ENCODE data around the gene UBE2J2.

Gene UBE2J2

DNA sequence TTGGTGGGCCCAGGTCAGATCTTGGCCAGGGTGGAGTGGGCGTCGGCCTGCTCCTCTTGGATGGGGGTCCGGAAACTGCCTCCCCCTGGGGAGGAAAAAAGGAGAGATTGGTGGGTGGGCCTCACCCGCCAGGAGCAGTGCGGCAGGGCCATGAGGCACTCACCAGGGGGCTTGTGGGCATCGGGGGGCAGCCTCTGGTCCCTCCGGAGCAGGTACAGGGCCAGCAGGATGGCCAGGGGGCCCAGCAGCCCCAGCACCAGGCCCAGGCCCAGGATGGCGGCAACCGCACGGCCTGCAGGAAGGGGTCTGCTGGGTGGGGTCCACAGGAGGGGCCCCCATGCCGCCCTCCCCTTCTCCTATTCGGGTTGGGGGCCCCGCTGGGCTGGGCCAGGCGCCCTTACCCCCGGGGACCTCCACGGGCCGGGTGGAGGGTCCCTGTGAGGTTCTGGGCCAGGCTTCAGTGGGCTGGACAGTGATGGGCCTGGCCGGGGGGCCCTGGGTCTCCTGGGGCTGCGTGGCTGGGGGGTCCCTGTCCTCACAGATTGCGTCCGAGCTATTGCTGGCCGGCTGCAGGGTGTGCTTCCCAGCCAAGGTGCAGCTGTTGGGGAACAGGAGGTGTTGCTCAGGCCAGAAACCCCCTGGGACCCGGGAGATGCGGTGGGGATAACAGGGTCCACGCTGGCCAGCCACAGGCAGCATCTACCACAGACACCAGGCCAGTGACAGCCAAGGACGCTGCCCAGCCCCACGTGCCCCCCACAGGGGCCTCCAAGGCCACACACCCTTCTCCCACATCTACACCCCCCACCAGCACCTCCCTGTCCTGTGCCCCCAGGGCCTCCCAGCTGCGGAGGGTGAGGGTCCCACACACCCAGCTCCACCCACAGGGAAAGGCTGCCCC, 61.9 kb downstream of the UBE2J2 start:
- DNase-seq (ENCODE audit: low read depth) = no peak

DNA sequence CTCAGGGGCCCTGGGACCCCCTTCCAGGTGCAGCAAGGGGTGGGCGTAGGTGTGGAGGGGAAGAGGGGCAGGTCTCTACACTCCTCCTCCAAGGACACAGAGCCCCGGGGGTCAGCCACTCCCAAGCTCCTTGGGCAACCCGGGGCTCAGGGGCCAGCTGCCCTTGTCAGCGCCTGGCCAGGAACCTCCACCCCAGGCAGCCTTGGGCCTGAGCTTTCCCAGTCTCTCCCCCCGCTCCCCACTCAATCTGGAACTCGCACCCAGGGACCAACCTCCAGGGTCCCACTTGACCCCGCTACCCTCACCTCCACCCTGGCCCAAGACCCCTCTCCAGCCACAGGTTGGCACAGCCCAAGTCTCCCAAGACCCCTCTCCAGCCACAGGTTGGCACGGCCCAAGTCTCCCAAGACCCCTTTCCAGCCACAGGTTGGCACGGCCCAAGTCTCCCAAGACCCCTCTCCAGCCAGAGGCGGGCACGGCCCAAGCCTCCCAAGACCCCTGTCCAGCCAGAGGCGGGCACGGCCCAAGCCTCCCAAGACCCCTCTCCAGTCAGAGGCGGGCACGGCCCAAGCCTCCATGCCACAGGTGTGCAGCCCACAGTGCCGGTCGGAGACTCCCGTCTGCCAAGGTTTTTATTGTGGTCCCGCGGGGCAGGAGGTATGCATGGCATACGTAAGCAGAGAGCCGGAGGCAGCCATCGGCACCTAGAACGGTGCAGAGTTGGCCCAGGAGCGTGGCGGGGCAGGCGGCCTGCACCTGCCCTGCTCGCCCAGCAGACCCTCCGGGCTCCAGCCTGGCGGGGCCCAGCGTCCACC, 62.7 kb downstream of the UBE2J2 start:
- DNase-seq (ENCODE audit: low read depth) = no peak

DNA sequence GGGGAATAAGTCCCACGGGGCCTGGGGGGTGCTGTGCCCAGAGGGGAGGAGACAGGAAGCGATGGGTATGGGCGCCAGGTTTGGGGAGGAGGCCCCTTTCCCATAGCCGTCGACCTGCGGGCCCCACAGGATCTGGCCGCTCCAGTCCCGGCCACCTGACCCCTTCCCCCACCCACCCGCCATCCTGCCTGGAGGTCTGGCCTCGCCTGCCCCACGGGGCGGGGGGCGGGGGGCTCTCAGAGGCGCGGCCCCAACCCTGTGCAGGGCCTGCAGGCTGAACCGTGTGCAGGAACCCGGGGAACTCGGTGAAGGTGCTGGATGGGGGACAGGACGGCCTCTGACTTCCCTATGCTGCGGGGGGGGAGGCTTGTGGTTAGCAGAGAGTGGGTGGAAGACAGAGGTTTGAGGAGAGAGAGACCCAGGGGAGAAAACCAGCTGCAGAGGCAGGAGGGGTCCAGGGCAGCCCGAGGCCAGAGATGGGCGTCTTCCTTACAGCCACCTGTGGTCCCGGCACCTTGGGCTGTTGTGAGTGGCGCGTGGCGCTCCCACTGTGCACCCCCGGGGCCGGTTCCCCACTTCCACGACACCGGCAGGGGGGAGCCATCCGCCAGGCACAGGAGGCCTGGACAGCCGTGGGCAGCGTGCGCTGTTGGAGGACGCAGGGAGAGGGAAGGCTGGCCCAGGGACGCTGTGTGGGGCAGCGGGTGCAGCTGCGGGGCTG, 64.8 kb downstream of the UBE2J2 start:
- no peak for DNase-seq (ENCODE audit: low read depth)

GRCh38 chr1:1207571-1207892, 66.1 kb downstream of the UBE2J2 start:
- DNase-seq (ENCODE audit: low read depth) = no peak

- no peak for DNase-seq (ENCODE audit: low read depth)
These were observed 66.6 kb downstream of the UBE2J2 start for GRCh38 chr1:1206966-1207531.

GRCh38 chr1:1206376-1206965, 67.2 kb downstream of the UBE2J2 start, which contains the start of gene TNFRSF18:
Gene TNFRSF18, minus strand, starts transcription at chr1:1206592. Its CDS starts 21 bp downstream, at chr1:1206571.
- DNase-seq (ENCODE audit: low read depth) = no peak

- DNase-seq (ENCODE audit: low read depth) = no peak
These were observed 67.8 kb downstream of the UBE2J2 start for GRCh38 chr1:1205769-1206375.

DNA sequence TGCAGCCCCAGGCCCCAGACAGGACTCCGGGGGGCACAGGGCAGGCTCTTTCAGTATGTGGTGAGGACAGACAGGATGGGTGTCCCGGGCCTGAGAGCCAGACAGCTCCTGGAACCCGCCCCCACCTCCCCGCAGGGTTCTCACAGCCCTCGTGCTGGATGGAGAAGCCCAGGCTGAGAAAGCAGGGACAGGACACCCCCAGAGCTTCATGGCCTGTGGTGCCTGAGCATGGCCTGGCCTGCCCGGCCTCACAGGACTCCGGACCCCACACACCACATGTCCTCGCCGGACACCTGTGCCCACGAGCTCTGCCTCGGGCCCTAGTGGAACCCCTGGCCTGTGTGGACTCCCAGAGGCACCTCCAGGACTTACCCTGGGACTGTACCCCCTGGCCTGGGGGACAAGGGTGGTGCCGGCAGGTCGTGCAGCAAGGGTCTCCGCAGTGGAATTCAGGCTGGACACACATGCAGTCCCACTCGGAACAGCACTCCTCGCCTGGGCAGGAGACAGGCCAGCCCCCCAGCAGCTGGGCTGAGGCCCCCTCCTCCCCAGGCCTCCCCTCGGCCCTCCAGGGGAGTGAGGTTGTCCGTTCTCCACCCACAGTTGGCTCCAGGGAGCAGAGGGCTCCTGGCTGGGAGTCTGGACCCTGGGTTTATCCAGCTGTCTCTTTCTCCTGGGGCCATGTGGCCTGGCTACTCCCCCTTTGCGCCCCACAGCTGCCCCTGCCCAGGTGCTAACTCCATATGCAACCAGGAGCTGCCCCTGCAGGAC, 68.5 kb downstream of the UBE2J2 start:
- no peak for DNase-seq (ENCODE audit: low read depth)

DNA sequence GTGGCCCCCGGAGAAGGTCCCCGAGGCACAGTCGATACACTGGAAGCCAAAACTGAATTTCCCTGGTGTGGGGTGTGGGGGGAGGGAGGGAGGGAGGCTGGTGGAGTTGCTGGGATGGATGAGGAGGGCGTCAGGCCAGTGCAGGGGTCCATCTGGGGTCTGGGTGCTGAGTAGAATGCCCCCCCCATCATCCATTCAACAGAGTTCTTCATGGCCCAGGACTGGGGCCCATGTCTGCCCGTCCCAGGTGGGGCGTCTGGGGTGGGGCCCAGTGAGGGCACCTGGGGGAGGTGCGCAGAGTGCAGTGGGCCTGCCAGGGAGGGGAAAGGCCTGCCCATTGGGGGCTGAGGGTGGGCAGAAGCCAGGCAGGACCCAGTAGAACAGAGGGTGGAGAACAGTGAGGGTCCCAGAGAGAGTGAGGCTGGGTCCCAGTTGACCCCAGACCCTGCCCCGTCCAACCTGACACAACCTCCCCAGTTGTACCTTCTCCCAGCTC, 69.2 kb downstream of the UBE2J2 start:
- no peak for DNase-seq (ENCODE audit: low read depth)
